GM12874 (cell line): ENCODE results near the gene BICDL1.

Experiments used
- TF ChIP-seq, protein P1 (sequence below): IDR thresholded peaks from 2 replicates; pipeline ENCODE4 v1.5.1; 2011; ENCODE audit warnings: low read depth, mild to moderate bottlenecking, control low read depth, low read length, moderate library complexity; ENCODE audit not compliant: insufficient read depth

Gene BICDL1

DNA sequence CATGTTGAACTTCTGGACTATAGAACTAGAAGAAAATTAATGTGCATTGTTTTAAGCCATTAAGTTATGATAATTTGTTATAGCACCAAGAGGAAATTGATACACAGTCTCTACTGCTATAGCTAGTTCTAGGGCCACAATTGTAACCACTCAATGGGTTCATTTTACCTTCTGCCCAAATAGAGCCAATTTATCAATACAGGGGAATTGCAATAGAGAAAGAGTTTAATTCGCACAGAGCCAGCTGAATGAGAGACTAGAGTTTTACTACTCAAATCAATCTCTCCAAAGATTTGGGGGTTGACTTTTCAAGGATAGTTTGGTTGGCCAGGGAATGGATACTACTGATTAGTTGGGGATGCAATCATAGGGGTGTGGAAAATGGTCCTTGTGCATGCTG, 31.9 kb upstream of the BICDL1 start:
- TF ChIP-seq, protein P1, sequence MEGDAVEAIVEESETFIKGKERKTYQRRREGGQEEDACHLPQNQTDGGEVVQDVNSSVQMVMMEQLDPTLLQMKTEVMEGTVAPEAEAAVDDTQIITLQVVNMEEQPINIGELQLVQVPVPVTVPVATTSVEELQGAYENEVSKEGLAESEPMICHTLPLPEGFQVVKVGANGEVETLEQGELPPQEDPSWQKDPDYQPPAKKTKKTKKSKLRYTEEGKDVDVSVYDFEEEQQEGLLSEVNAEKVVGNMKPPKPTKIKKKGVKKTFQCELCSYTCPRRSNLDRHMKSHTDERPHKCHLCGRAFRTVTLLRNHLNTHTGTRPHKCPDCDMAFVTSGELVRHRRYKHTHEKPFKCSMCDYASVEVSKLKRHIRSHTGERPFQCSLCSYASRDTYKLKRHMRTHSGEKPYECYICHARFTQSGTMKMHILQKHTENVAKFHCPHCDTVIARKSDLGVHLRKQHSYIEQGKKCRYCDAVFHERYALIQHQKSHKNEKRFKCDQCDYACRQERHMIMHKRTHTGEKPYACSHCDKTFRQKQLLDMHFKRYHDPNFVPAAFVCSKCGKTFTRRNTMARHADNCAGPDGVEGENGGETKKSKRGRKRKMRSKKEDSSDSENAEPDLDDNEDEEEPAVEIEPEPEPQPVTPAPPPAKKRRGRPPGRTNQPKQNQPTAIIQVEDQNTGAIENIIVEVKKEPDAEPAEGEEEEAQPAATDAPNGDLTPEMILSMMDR, result no peak

GRCh38 chr12:119959435-119959834, 29.6 kb upstream of the BICDL1 start:
- TF ChIP-seq, protein P1, result no peak

- TF ChIP-seq, protein P1, result no peak
These were observed 24.9 kb upstream of the BICDL1 start for GRCh38 chr12:119964123-119964522.

DNA sequence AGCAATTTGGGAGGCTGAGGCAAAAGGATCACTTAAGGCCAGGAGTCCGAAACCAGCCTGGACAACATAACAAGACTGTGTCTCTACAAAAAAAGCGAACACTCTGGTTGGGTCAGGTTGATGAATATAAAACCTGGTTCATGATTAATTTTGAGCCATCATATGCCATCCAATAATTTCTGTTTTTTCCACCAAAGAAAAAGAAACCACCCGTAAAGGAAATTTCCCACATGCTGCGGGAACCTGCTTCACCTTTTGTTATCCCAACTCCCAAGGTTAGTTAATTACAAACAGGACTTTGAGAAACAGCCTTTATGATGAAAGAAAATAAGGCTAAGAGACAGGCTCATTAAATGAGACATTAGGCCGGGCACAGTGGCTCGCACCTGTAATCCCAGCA, 24.1 kb upstream of the BICDL1 start:
- TF ChIP-seq, protein P1, result no peak

- TF ChIP-seq, protein P1, result no peak
These were observed 8.8 kb upstream of the BICDL1 start for GRCh38 chr12:119980242-119980641.

- TF ChIP-seq, protein P1, result no peak
These were observed 310 bp downstream of the BICDL1 start for GRCh38 chr12:119989361-119989730.

DNA sequence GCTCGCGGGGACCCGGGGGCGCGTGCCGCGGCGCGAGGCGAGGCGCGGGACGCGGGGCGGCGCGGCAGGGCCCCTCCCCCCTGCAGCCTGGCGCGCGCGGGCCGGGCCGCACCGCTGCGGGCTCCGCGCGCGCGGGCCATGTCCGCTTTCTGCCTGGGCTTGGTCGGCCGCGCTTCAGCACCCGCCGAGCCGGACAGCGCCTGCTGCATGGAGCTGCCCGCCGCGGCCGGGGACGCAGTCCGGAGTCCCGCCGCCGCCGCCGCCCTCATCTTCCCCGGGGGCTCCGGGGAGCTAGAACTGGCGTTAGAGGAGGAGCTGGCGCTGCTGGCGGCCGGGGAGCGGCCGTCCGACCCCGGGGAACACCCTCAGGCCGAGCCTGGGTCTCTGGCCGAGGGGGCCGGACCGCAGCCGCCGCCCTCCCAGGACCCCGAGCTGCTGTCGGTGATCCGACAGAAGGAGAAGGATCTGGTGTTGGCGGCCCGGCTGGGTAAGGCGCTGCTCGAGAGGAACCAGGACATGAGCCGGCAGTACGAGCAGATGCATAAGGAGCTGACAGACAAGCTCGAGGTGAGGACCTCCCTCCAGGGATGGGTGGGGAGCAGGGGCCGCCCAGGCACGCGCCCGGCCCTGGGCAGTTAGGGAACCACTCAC, 820 bp downstream of the BICDL1 start:
- TF ChIP-seq, protein P1, result no peak
